ENCODE results near the gene ABCC2. TPM values are rescaled to one million over a fixed set of nuclear protein-coding genes. Genes with fewer than 3 reads are reported as not detected.
A peak's percentile ranks its signal among the peaks of the same experiment; 100 is the strongest.

The ABCC2 gene
- total and polyA plus RNA-seq, 2 experiments from 2014 or later: 0.45 to 2.4 TPM

DNA sequence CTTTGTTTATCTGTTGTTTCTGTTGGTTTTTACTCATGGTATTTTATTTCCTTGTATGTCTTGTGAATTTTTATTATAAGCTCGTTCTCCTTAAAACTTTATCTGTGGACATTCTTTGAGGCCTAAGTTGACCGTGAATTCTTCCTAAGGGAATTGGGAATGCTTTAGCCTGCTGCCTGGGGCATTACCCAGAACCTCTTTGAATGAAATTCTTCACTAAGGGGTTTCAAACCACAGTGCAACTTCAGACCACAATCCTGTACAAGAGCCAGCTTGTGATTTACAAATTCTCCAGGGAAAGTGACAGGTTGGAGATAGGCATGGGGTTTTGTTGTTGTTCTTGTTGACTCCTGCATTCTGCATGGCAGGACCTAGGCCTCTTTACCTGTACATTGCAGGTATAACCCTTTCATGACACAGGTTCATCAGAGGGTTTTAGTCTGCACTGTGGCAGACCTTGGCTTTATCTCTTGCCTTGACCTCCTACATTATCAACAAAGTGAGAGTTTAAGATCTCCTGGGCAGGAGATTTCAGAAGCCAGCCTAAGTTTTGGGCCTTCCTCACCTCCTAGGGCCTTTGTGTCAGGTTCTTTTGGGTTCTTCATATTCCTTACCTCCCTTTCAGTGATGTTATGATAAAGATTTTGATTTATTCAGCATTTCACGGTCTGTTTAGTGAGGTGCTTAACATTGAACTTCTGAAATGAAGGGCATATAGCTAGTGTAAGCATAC is 70.2 kb downstream of the ABCC2 start (continued):
- TF ChIP-seq, protein P1, sequence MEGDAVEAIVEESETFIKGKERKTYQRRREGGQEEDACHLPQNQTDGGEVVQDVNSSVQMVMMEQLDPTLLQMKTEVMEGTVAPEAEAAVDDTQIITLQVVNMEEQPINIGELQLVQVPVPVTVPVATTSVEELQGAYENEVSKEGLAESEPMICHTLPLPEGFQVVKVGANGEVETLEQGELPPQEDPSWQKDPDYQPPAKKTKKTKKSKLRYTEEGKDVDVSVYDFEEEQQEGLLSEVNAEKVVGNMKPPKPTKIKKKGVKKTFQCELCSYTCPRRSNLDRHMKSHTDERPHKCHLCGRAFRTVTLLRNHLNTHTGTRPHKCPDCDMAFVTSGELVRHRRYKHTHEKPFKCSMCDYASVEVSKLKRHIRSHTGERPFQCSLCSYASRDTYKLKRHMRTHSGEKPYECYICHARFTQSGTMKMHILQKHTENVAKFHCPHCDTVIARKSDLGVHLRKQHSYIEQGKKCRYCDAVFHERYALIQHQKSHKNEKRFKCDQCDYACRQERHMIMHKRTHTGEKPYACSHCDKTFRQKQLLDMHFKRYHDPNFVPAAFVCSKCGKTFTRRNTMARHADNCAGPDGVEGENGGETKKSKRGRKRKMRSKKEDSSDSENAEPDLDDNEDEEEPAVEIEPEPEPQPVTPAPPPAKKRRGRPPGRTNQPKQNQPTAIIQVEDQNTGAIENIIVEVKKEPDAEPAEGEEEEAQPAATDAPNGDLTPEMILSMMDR (conservative IDR thresholded peaks at IDR 0.05; ENCODE audit: low read depth in 2 of 2): no peak
- TF ChIP-seq NANOG (IDR thresholded peaks at IDR 0.05; ENCODE audit: borderline replicate concordance): no peak
- TF ChIP-seq, protein P2, sequence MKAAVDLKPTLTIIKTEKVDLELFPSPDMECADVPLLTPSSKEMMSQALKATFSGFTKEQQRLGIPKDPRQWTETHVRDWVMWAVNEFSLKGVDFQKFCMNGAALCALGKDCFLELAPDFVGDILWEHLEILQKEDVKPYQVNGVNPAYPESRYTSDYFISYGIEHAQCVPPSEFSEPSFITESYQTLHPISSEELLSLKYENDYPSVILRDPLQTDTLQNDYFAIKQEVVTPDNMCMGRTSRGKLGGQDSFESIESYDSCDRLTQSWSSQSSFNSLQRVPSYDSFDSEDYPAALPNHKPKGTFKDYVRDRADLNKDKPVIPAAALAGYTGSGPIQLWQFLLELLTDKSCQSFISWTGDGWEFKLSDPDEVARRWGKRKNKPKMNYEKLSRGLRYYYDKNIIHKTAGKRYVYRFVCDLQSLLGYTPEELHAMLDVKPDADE (IDR thresholded peaks at IDR 0.05): no peak
- TF ChIP-seq POLR2AphosphoS5 (IDR thresholded peaks at IDR 0.05; ENCODE audit: low read depth): no peak
- TF ChIP-seq ZNF331 (CRISPR knock-in tag; IDR thresholded peaks at IDR 0.05; ENCODE audit: low read depth): no peak
- TF ChIP-seq, protein P3, sequence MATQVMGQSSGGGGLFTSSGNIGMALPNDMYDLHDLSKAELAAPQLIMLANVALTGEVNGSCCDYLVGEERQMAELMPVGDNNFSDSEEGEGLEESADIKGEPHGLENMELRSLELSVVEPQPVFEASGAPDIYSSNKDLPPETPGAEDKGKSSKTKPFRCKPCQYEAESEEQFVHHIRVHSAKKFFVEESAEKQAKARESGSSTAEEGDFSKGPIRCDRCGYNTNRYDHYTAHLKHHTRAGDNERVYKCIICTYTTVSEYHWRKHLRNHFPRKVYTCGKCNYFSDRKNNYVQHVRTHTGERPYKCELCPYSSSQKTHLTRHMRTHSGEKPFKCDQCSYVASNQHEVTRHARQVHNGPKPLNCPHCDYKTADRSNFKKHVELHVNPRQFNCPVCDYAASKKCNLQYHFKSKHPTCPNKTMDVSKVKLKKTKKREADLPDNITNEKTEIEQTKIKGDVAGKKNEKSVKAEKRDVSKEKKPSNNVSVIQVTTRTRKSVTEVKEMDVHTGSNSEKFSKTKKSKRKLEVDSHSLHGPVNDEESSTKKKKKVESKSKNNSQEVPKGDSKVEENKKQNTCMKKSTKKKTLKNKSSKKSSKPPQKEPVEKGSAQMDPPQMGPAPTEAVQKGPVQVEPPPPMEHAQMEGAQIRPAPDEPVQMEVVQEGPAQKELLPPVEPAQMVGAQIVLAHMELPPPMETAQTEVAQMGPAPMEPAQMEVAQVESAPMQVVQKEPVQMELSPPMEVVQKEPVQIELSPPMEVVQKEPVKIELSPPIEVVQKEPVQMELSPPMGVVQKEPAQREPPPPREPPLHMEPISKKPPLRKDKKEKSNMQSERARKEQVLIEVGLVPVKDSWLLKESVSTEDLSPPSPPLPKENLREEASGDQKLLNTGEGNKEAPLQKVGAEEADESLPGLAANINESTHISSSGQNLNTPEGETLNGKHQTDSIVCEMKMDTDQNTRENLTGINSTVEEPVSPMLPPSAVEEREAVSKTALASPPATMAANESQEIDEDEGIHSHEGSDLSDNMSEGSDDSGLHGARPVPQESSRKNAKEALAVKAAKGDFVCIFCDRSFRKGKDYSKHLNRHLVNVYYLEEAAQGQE (IDR thresholded peaks at IDR 0.05; ENCODE audit: unreplicated experiment): no peak

DNA sequence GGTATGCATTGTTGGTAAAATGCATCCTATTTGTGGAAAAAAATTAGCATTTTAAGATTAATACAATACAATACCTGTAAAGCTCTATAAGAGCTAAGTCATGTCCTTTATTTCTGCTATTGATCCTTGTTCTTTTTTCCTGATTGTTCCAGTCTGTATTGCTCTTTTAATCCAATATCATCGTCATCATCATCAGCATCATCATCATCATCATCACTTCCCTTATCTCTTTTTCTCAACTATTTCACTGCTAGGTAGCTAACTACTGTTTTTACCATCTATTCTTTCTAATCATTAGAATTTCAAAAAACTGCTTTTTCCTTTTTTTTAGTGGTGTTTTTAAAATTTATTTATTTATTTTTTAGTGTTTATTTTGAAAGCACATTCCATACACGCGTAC is 71.2 kb downstream of the ABCC2 start:
- H3K36me3 Mint-ChIP-seq (ENCODE audit: low read depth): no peaks in the 10 kb centered on the region; the same call in 2 of the 3 replicates

More for the DNA sequence above, 71.2 kb downstream of the ABCC2 start:
- peaks cover 53% of the 10 kb centered on the region for H3K4me1 Mint-ChIP-seq
- no peak overlapping the region for H2AFZ ChIP-seq
- no peaks in the 10 kb centered on the region for H3K36me3 ChIP-seq (ENCODE audit: insufficient read depth)
- no peak overlapping the region for H3K4me3 ChIP-seq
- H4K20me1 ChIP-seq (replicated peaks; ENCODE audit: insufficient read depth): no peaks in the 10 kb centered on the region
- H3K4me2 ChIP-seq: no peak overlapping the region; the same call in 1 of the 2 replicates
- peaks cover 38% of the 10 kb centered on the region for H3K4me1 ChIP-seq (ENCODE audit: insufficient read depth)
- H3K27me3 Mint-ChIP-seq (ENCODE audit: insufficient read depth, low read depth, poor library complexity): peaks cover 5% of the 10 kb centered on the region
- H3K9me3 Mint-ChIP-seq: no peaks in the 10 kb centered on the region
- H3K27me3 ChIP-seq (ENCODE audit: insufficient read depth): no peaks in the 10 kb centered on the region
- ATAC-seq (no peak), DNase-seq (ENCODE audit: low spot score) (no peak)
- H3F3A ChIP-seq (replicated peaks; ENCODE audit: low read depth): peaks cover 4% of the 10 kb centered on the region; the same call in 1 of the 2 replicates
- no peak for TF ChIP-seq STAT1 (IDR thresholded peaks at IDR 0.05; ENCODE audit: unreplicated experiment)
- no peak for TF ChIP-seq ZNF114 (CRISPR knock-in tag; IDR thresholded peaks at IDR 0.05)
- H3K9me2 ChIP-seq (ENCODE audit: insufficient read depth): peaks cover 5% of the 10 kb centered on the region
- 0 out of 2 replicates have a peak overlapping the region, but pooled peaks have one; percentile 35 for H3K27ac ChIP-seq (ENCODE audit: low read depth)
- no peaks in the 10 kb centered on the region for H3K79me2 ChIP-seq (replicated peaks; ENCODE audit: insufficient read depth)
- no peak overlapping the region for H3K4me3 Mint-ChIP-seq
- no peak overlapping the region for H3K27ac Mint-ChIP-seq

Measured in GM23338 (cell line).